Measurements from ENCODE around the gene INPP5A. TPM values are rescaled to one million over a fixed set of nuclear protein-coding genes. Genes with fewer than 3 reads are reported as not detected.

Gene INPP5A
- total RNA-seq, 1 donor from 2014 or later = 14.2 TPM

GRCh38 chr10:132764108-132764507 lies 226.5 kb downstream of the INPP5A start:
- H3K9ac ChIP-seq = no peak overlapping the region
- Mint-ChIP-seq H3K4me1 (peaks cover 7% of the 10 kb centered on the region), H3K4me3 (peak overlapping the region; percentile 8), H3K27me3 (ENCODE audit: insufficient read depth, low read depth) (peaks cover 16% of the 10 kb centered on the region), H3K36me3 (peaks cover 22% of the 10 kb centered on the region), H3K9me3 (peaks cover 15% of the 10 kb centered on the region), H3K27ac (no peak overlapping the region)
- peaks cover 7% of the 10 kb centered on the region for H3F3A ChIP-seq (ENCODE audit: low read depth)
- H3K27me3 ChIP-seq = no peaks in the 10 kb centered on the region
- no peak overlapping the region for H3K4me2 ChIP-seq
- TF ChIP-seq EZH2 (IDR thresholded peaks at IDR 0.05) (no peak), EZH2phosphoT487 (IDR thresholded peaks at IDR 0.05) (no peak)
- TF ChIP-seq, protein P1, sequence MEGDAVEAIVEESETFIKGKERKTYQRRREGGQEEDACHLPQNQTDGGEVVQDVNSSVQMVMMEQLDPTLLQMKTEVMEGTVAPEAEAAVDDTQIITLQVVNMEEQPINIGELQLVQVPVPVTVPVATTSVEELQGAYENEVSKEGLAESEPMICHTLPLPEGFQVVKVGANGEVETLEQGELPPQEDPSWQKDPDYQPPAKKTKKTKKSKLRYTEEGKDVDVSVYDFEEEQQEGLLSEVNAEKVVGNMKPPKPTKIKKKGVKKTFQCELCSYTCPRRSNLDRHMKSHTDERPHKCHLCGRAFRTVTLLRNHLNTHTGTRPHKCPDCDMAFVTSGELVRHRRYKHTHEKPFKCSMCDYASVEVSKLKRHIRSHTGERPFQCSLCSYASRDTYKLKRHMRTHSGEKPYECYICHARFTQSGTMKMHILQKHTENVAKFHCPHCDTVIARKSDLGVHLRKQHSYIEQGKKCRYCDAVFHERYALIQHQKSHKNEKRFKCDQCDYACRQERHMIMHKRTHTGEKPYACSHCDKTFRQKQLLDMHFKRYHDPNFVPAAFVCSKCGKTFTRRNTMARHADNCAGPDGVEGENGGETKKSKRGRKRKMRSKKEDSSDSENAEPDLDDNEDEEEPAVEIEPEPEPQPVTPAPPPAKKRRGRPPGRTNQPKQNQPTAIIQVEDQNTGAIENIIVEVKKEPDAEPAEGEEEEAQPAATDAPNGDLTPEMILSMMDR (IDR thresholded peaks at IDR 0.05) = no peak
- H3K36me3 ChIP-seq = no peaks in the 10 kb centered on the region
- no peak overlapping the region for H2AFZ ChIP-seq (replicated peaks)
- H3K4me1 ChIP-seq = no peaks in the 10 kb centered on the region
- DNase-seq (ENCODE audit: low spot score) = no peak
- H3K79me2 ChIP-seq (ENCODE audit: low read depth) = no peaks in the 10 kb centered on the region
- no peak overlapping the region for H3K4me3 ChIP-seq
- no peak overlapping the region for H3K27ac ChIP-seq
- H4K20me1 ChIP-seq (ENCODE audit: low read depth) = no peaks in the 10 kb centered on the region
- no peaks in the 10 kb centered on the region for H3K9me3 ChIP-seq (ENCODE audit: low read depth)

DNA sequence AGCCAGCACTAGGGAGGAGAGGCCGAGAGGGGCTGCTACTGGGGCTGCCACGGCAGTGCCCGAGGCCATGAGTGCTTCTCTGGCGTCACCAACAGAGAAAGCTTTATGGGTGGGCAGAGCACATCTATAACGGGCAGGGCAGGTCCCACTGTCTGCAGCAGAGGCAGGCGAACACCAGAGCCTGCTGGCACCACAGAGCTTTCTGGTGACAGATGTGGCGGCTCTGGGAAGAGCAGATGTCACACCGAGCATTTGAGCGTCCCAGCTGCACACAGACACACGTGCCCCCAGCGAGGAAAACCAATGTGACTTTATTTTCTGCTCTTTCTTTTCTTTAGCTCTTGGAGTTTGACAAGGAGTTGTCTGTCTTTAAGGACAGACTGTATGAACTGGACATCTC lies 227.8 kb downstream of the INPP5A start:
- Histone ChIP-seq H3K4me3 (no peak overlapping the region), H3K79me2 (ENCODE audit: low read depth) (no peaks in the 10 kb centered on the region), H3K9me3 (ENCODE audit: low read depth) (no peaks in the 10 kb centered on the region), H3K4me1 (no peaks in the 10 kb centered on the region), H4K20me1 (ENCODE audit: low read depth) (no peaks in the 10 kb centered on the region), H2AFZ (replicated peaks) (no peak overlapping the region), H3K27me3 (no peaks in the 10 kb centered on the region), H3K9ac (no peak overlapping the region), H3K36me3 (no peaks in the 10 kb centered on the region), H3F3A (ENCODE audit: low read depth) (peaks cover 7% of the 10 kb centered on the region), H3K4me2 (no peak overlapping the region), H3K27ac (no peak overlapping the region)
- DNase-seq (ENCODE audit: low spot score) = no peak
- no peak for TF ChIP-seq EZH2 (IDR thresholded peaks at IDR 0.05)
- TF ChIP-seq, protein P1 (IDR thresholded peaks at IDR 0.05) = no peak
- TF ChIP-seq EZH2phosphoT487 (IDR thresholded peaks at IDR 0.05) = no peak
- no peak overlapping the region for H3K27ac Mint-ChIP-seq
- peaks cover 7% of the 10 kb centered on the region for H3K4me1 Mint-ChIP-seq
- H3K36me3 Mint-ChIP-seq = peaks cover 22% of the 10 kb centered on the region
- H3K9me3 Mint-ChIP-seq = peaks cover 16% of the 10 kb centered on the region
- no peak overlapping the region for H3K4me3 Mint-ChIP-seq
- peaks cover 15% of the 10 kb centered on the region for H3K27me3 Mint-ChIP-seq (ENCODE audit: insufficient read depth, low read depth)

DNA sequence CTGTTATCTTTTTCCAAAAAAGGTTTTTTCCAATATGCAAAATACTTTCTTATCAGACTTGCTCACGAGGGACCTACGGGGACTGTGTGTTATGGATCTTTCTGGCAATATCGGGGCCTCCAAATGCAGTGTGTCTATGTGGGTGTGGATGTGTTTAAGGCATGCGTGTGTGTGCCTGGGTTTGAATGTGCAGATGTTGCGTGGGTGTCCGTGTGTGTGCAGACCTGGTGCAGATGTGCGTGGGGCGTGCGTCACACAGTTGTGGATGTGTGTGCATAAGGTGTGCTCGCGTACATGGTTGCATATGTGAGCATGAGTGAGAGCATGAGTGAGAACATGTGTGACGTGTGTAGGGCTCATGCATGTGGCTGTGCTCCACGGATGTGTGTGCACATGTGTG lies 228.7 kb downstream of the INPP5A start:
- H3K79me2 ChIP-seq (ENCODE audit: low read depth) = no peaks in the 10 kb centered on the region
- H3K4me2 ChIP-seq = no peak overlapping the region
- H3K27me3 ChIP-seq = no peaks in the 10 kb centered on the region
- H3K4me1 ChIP-seq = no peaks in the 10 kb centered on the region
- H3K27ac ChIP-seq = no peak overlapping the region
- Mint-ChIP-seq H3K4me1 (peaks cover 7% of the 10 kb centered on the region), H3K4me3 (no peak overlapping the region), H3K27ac (no peak overlapping the region), H3K27me3 (ENCODE audit: insufficient read depth, low read depth) (peaks cover 15% of the 10 kb centered on the region), H3K9me3 (peaks cover 16% of the 10 kb centered on the region), H3K36me3 (peaks cover 16% of the 10 kb centered on the region)
- H4K20me1 ChIP-seq (ENCODE audit: low read depth) = no peaks in the 10 kb centered on the region
- H3K9me3 ChIP-seq (ENCODE audit: low read depth) = no peaks in the 10 kb centered on the region
- H3K9ac ChIP-seq = no peak overlapping the region
- peaks cover 7% of the 10 kb centered on the region for H3F3A ChIP-seq (ENCODE audit: low read depth)
- TF ChIP-seq, protein P1 (IDR thresholded peaks at IDR 0.05) = no peak
- no peak for TF ChIP-seq EZH2phosphoT487 (IDR thresholded peaks at IDR 0.05)
- TF ChIP-seq EZH2 (IDR thresholded peaks at IDR 0.05) = no peak
- H2AFZ ChIP-seq (replicated peaks) = no peak overlapping the region
- H3K4me3 ChIP-seq = no peak overlapping the region
- no peaks in the 10 kb centered on the region for H3K36me3 ChIP-seq
- no peak for DNase-seq (ENCODE audit: low spot score)
